ENCODE data around the gene NR2F6.

DNA sequence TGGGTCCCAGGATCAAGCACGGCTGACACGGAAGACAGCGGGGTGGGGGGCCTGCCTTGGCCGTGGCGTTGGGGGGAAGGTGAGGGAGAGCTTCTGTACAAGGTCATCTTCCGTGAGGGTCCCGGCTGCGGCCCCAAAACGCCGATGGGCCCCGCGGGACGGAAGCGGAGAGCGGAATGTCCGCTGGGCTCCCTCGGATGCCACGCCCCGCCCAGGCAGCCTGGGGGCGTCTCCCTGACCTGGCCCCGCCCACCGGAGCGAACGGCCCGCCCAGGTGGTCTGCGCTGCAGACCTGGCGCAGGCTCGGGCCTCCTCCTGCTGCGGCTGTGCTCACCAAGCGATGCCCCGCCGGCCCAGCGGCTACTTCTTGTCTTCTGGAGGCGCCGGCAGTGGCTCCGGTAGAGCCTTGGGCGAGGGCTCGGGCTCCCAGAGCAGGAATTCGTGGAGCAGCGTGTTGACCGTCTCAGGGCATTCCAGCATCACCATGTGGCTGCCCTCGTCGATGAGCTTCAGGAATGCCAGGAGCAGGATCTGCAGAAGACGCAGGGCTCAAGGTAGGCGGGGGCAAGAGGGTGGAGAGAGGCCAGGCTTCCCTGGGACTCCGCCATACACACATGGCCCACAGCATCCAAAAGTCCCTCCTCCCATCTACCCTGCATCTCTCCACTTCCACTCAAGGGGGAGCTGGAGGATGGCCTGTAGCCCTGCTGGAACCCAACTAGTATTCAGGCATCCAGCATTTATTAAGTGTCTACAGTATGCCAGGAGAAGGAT lies 46.8 kb upstream of the NR2F6 start:
- no peak for TF ChIP-seq POLR2A (IDR thresholded peaks at IDR 0.05)
- TF ChIP-seq, protein P1, sequence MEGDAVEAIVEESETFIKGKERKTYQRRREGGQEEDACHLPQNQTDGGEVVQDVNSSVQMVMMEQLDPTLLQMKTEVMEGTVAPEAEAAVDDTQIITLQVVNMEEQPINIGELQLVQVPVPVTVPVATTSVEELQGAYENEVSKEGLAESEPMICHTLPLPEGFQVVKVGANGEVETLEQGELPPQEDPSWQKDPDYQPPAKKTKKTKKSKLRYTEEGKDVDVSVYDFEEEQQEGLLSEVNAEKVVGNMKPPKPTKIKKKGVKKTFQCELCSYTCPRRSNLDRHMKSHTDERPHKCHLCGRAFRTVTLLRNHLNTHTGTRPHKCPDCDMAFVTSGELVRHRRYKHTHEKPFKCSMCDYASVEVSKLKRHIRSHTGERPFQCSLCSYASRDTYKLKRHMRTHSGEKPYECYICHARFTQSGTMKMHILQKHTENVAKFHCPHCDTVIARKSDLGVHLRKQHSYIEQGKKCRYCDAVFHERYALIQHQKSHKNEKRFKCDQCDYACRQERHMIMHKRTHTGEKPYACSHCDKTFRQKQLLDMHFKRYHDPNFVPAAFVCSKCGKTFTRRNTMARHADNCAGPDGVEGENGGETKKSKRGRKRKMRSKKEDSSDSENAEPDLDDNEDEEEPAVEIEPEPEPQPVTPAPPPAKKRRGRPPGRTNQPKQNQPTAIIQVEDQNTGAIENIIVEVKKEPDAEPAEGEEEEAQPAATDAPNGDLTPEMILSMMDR (IDR thresholded peaks at IDR 0.05), result peak; percentile 51 to 86 (median 74)

All from Peyer's patch (tissue), 4 donors.